GM12864 (cell line): ENCODE results near the gene PDGFA.

Experiments used
- DNase-seq: peaks from one replicate; pipeline ENCODE4 v3.0.0-alpha.2; 2011; ENCODE audit warnings: low read depth
- H3K4me3 ChIP-seq: 2 replicates; pipeline ENCODE4 v1.5.1; 2011; ENCODE audit warnings: mild to moderate bottlenecking, low read depth, low read length, control low read depth
- CTCF ChIP-seq: IDR thresholded peaks from 2 replicates; pipeline ENCODE4 v1.5.1; 2011; ENCODE audit warnings: low read depth, mild to moderate bottlenecking, moderate library complexity, low read length, control low read depth, inconsistent platforms; ENCODE audit errors: missing control alignments

PDGFA gene

GRCh38 chr7:510782-511281, 8.8 kb downstream of the PDGFA start:
- TF ChIP-seq CTCF: no peak
- no peak for DNase-seq
- no peak overlapping the region for H3K4me3 ChIP-seq

- no peak for DNase-seq
- TF ChIP-seq CTCF: no peak
- no peak overlapping the region for H3K4me3 ChIP-seq
Measured at GRCh38 chr7:510131-510481, 9.5 kb downstream of the PDGFA start.

- no peak overlapping the region for H3K4me3 ChIP-seq
- no peak for DNase-seq
- no peak for TF ChIP-seq CTCF
Measured at GRCh38 chr7:509426-510130, 10.1 kb downstream of the PDGFA start.

GRCh38 chr7:508461-509170, 11.0 kb downstream of the PDGFA start:
- DNase-seq: no peak
- TF ChIP-seq CTCF: no peak
- H3K4me3 ChIP-seq: no peak overlapping the region

- DNase-seq: no peak
- TF ChIP-seq CTCF: no peak
- no peak overlapping the region for H3K4me3 ChIP-seq
Measured at GRCh38 chr7:507623-508300, 11.9 kb downstream of the PDGFA start.

- no peak overlapping the region for H3K4me3 ChIP-seq
- DNase-seq: no peak
- TF ChIP-seq CTCF: no peak
Measured at GRCh38 chr7:506921-507622, 12.6 kb downstream of the PDGFA start.
